DND-41 (cell line): ENCODE measurements around the gene KCNS1.

Experiments
- ATAC-seq: fragments of 200-7000 bp; cut with Tn5 transposase; 3 replicates; pipeline ENCODE4 v1.9.1; 2021; ENCODE audit warnings: low read depth; ENCODE audit not compliant: insufficient read depth
- DNase-seq: peaks from one replicate; pipeline ENCODE4 v3.0.0-alpha.2; 2020
- H2AFZ ChIP-seq: 2 replicates; pipeline ENCODE4 v1.6.0; 2012; ENCODE audit warnings: low read depth, low read length
- H3K27ac ChIP-seq: 2 replicates; pipeline ENCODE4 v1.5.1; 2012; ENCODE audit warnings: low read length, inconsistent platforms
- H3K27me3 ChIP-seq: fragments of 200-600 bp; sonication (generic); 2 replicates; pipeline ENCODE4 v1.6.0; 2012; ENCODE audit warnings: low read length, mild to moderate bottlenecking, inconsistent platforms; ENCODE audit not compliant: insufficient read depth, poor library complexity
- H3K36me3 ChIP-seq: 2 replicates; pipeline ENCODE4 v1.5.1; 2012; ENCODE audit warnings: low read length, inconsistent platforms; ENCODE audit not compliant: insufficient read depth
- H3K4me1 ChIP-seq: 2 replicates; pipeline ENCODE4 v1.5.1; 2012; ENCODE audit warnings: mild to moderate bottlenecking, low read length; ENCODE audit not compliant: insufficient read depth
- H3K4me2 ChIP-seq: 2 replicates; pipeline ENCODE4 v1.6.0; 2012; ENCODE audit warnings: mild to moderate bottlenecking, moderate library complexity, low read length, inconsistent platforms; ENCODE audit not compliant: insufficient read depth
- H3K4me3 ChIP-seq, 2 experiments: fragments of 200-600 bp in 1 of 2; shearing (Covaris generic) in 1 of 2; 2 replicates each; pipeline ENCODE4 v1.5.1; 2012 to 2016; ENCODE audit warnings: inconsistent platforms in 2 of 2, low read length in 2 of 2, mild to moderate bottlenecking in 2 of 2, low read depth in 1 of 2, moderate library complexity in 1 of 2
- H3K79me2 ChIP-seq: 2 replicates; pipeline ENCODE4 v1.6.0; 2012; ENCODE audit warnings: low read length, inconsistent platforms; ENCODE audit not compliant: insufficient read depth
- H3K9ac ChIP-seq: 2 replicates; pipeline ENCODE4 v1.6.0; 2012; ENCODE audit warnings: low read depth, mild to moderate bottlenecking, inconsistent platforms, low read length, moderate library complexity
- H3K9me3 ChIP-seq: 2 replicates; pipeline ENCODE4 v1.5.1; 2012; ENCODE audit warnings: low read length, moderate library complexity, mild to moderate bottlenecking, inconsistent platforms; ENCODE audit not compliant: insufficient read depth, severe bottlenecking
- H4K20me1 ChIP-seq: 2 replicates; pipeline ENCODE4 v1.6.0; 2012; ENCODE audit warnings: low read length; ENCODE audit not compliant: insufficient read depth
- EZH2 ChIP-seq: IDR thresholded peaks from 3 replicates; pipeline ENCODE4 v1.6.1; 2012; ENCODE audit warnings: borderline replicate concordance, low read depth, mild to moderate bottlenecking, moderate library complexity, low read length, inconsistent platforms; ENCODE audit not compliant: severe bottlenecking
- TF ChIP-seq, protein P1 (sequence below): IDR thresholded peaks from 2 replicates; pipeline ENCODE4 v1.5.1; 2012; ENCODE audit warnings: borderline replicate concordance, low read length, moderate library complexity, mild to moderate bottlenecking; ENCODE audit not compliant: poor library complexity, severe bottlenecking; ENCODE audit errors: extremely low read depth

Gene KCNS1

DNA sequence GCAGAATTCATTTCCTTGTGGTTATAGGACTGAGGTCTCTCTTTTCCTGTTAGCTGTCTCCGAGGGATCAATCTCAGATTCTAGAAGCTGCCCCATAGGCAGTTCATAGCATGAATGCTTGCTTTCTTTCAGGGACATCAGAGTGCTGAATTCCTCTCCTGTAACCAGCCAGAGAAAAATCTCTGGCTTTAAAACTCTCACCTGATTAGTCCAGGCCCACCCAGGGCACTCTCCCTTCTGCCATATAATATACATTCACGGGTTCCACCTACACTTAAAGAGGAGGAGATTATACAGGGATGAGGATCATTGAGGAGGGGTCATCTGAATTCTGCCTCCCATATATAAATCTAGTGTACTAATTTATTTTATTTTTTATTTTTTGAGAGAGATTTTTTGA, 2.1 kb upstream of the KCNS1 start:
- Histone ChIP-seq H3K79me2 (no peaks in the 10 kb centered on the region), H2AFZ (no peak overlapping the region), H3K27ac (no peak overlapping the region), H3K4me3 (no peak overlapping the region), H3K4me1 (no peaks in the 10 kb centered on the region), H3K9ac (no peak overlapping the region), H3K27me3 (peaks cover 3% of the 10 kb centered on the region), H3K4me2 (no peak overlapping the region), H3K9me3 (no peaks in the 10 kb centered on the region), H3K36me3 (no peaks in the 10 kb centered on the region), H4K20me1 (no peaks in the 10 kb centered on the region)
- no peak for ATAC-seq
- TF ChIP-seq EZH2, result no peak
- TF ChIP-seq, protein P1, sequence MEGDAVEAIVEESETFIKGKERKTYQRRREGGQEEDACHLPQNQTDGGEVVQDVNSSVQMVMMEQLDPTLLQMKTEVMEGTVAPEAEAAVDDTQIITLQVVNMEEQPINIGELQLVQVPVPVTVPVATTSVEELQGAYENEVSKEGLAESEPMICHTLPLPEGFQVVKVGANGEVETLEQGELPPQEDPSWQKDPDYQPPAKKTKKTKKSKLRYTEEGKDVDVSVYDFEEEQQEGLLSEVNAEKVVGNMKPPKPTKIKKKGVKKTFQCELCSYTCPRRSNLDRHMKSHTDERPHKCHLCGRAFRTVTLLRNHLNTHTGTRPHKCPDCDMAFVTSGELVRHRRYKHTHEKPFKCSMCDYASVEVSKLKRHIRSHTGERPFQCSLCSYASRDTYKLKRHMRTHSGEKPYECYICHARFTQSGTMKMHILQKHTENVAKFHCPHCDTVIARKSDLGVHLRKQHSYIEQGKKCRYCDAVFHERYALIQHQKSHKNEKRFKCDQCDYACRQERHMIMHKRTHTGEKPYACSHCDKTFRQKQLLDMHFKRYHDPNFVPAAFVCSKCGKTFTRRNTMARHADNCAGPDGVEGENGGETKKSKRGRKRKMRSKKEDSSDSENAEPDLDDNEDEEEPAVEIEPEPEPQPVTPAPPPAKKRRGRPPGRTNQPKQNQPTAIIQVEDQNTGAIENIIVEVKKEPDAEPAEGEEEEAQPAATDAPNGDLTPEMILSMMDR, result no peak
- DNase-seq, result no peak

DNA sequence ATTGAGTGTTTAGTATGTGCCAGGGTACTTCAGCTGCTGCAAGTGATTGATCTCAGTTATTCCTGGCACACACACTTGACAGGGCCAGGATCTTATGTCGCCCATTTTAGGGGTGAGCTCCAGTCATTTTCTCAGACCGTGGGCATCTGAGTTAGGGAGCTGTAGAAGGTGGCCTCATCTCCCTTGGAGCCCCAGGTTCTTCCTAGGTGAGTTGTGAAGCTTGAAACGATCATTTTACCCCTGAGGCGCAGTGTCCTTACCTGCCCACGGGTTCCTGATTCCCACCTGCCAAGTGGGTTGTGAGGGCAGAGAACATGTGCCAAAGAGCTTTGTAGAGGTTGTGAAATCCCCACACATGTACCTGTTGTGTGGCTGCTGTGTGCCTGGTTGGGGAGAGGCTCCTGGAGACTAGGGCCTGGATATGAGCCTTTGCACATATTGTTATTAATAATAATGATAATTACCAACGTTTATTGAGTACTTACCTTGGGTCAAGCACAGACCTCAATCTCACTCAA, 465 bp upstream of the KCNS1 start:
- DNase-seq (no peak), ATAC-seq (no peak)
- Histone ChIP-seq H3K36me3 (no peaks in the 10 kb centered on the region), H3K9ac (no peak overlapping the region), H3K4me1 (no peaks in the 10 kb centered on the region), H2AFZ (no peak overlapping the region), H3K27me3 (peaks cover 3% of the 10 kb centered on the region), H4K20me1 (no peaks in the 10 kb centered on the region), H3K27ac (no peak overlapping the region), H3K4me2 (no peak overlapping the region), H3K9me3 (no peaks in the 10 kb centered on the region), H3K79me2 (no peaks in the 10 kb centered on the region), H3K4me3 (no peak overlapping the region)
- TF ChIP-seq, protein P1, result no peak
- no peak for TF ChIP-seq EZH2

DNA sequence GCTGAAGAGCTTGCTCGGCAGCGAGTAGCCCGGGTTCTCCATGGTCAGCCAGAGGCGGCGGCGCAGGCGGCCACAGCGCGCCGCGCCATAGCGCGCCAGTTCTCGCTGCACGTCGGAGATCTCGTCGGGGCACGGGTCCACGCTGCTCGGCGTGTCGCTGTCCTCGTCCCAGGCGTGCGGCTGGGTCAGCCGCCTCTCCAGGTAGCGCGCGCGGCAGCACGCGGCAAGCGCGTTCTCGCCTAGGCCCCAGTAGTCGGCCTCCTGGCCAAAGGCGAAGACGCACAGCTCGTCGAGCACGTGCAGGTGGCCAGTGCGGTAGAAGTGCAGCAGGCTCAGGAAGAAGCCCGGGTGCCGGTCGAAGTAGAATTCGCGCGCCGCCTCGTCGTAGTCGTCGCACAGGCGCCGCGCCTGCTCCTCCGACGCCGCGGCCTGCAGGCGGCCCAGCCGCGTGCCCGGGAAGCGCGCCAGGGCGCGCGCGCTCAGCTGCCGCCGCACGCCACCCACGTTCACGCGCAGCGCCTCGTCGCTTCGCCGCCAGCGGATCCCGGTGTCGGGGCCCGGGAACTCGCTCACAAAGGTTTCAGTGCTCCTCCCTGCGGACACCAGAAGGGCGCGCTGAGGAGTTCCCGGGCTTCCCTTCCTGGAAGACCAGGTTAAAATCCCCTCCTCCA, 2.7 kb downstream of the KCNS1 start:
- H3K79me2 ChIP-seq, result no peaks in the 10 kb centered on the region
- no peaks in the 10 kb centered on the region for H3K4me1 ChIP-seq
- H2AFZ ChIP-seq, result no peak overlapping the region
- no peaks in the 10 kb centered on the region for H4K20me1 ChIP-seq
- DNase-seq (no peak), ATAC-seq (no peak)
- no peak overlapping the region for H3K9ac ChIP-seq
- no peaks in the 10 kb centered on the region for H3K27me3 ChIP-seq
- H3K9me3 ChIP-seq, result no peaks in the 10 kb centered on the region
- H3K36me3 ChIP-seq, result no peaks in the 10 kb centered on the region
- H3K27ac ChIP-seq, result no peak overlapping the region
- H3K4me2 ChIP-seq, result no peak overlapping the region
- TF ChIP-seq EZH2, result no peak
- TF ChIP-seq, protein P1, result no peak
- H3K4me3 ChIP-seq, result no peak overlapping the region
